ENCODE data around the gene ADIRF.
"Not testable (repeated sequence)": the region's sequence is repeated elsewhere in the genome, so short reads cannot be mapped to it uniquely, and the experiment has no call there.

ADIRF gene

DNA sequence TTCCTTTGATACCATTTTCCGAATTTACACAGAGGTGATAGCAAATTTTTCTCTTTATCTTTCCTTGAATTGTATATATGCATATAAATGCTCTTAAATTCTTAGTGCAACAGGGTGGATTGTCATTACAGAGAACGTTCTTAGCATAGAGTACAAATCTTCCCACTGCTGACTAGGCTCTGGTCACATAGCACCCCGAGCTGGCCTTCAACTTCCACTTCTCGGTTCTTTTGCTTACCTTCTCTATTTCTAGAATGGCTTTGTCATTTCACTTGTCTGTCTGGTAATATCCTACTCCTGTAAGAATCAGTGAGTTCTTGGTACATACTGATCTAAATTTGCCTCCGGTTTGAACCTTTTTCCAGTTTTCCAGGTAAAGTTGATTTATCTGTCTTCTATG is 13.4 kb downstream of the ADIRF start:
- H3K4me1 ChIP-seq (ENCODE audit: control insufficient read depth, insufficient read depth, low read length, unreplicated experiment) = peaks cover 20% of the 10 kb centered on the region
- H3K79me2 ChIP-seq (ENCODE audit: control insufficient read depth, insufficient read depth, low read length, unreplicated experiment) = no peaks in the 10 kb centered on the region
- no peaks in the 10 kb centered on the region for H3K36me3 ChIP-seq (ENCODE audit: insufficient read depth, low read length)
- no peak overlapping the region for H3K27ac ChIP-seq (ENCODE audit: low read depth, low read length)
- H2AFZ ChIP-seq (ENCODE audit: low read length, unreplicated experiment) = no peak overlapping the region
- no peaks in the 10 kb centered on the region for H3K27me3 ChIP-seq (ENCODE audit: insufficient read depth, low read length)
- H3K4me3 ChIP-seq (ENCODE audit: low read depth, low read length) = no peak overlapping the region

DNA sequence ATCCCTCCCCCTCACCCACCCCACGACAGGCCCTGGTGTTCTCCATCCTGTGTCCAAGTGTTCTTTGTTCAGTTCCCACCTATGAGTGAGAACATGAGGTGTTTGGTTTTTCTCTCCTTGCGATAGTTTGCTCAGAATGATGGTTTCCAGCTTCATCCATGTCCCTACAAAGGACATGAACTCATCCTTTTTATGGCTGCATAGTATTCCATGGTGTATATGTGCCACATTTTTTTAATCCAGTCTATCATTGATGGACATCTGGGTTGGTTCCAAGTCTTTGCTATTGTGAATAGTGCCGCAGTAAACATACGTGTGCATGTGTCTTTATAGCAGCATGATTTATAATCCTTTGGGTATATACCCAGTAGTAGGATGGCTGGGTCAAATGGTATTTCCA is 16.2 kb downstream of the ADIRF start:
- H2AFZ ChIP-seq (ENCODE audit: low read length, unreplicated experiment); H3K27me3 ChIP-seq (ENCODE audit: insufficient read depth, low read length); H3K79me2 ChIP-seq (ENCODE audit: control insufficient read depth, insufficient read depth, low read length, unreplicated experiment); H3K36me3 ChIP-seq (ENCODE audit: insufficient read depth, low read length); H3K27ac ChIP-seq (ENCODE audit: low read depth, low read length); H3K4me3 ChIP-seq (ENCODE audit: low read depth, low read length): not testable (repeated sequence)
- peaks cover 11% of the 10 kb centered on the region for H3K4me1 ChIP-seq (ENCODE audit: control insufficient read depth, insufficient read depth, low read length, unreplicated experiment)

DNA sequence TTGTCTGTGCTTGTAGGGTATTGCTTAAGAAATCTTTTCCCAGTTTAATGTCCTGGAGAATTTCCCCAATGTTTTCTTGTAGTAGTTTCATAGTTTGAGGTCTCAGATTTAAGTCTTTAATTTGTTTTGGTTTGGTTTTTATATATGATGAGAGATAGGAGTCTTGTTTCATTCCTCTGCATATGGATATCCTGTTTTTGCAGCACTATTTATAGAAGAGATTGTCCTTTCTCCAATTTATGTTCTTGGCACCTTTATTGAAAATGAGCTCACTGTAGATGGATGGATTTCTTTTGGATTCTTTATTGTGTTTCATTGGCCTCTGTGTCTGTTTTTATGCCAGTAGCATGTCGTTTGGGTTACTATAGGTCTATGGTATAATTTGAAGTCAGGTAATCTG is 20.2 kb downstream of the ADIRF start:
- Histone ChIP-seq H3K79me2 (ENCODE audit: control insufficient read depth, insufficient read depth, low read length, unreplicated experiment) (no peaks in the 10 kb centered on the region), H3K27me3 (ENCODE audit: insufficient read depth, low read length) (0 out of 2 replicates have a peak, but pooled peaks cover 3% of the 10 kb centered on the region), H3K36me3 (ENCODE audit: insufficient read depth, low read length) (no peaks in the 10 kb centered on the region), H3K4me3 (ENCODE audit: low read depth, low read length) (no peak overlapping the region), H2AFZ (ENCODE audit: low read length, unreplicated experiment) (no peak overlapping the region), H3K27ac (ENCODE audit: low read depth, low read length) (no peak overlapping the region), H3K4me1 (ENCODE audit: control insufficient read depth, insufficient read depth, low read length, unreplicated experiment) (no peaks in the 10 kb centered on the region)

GRCh38 chr10:86991362-86991761 is 23.1 kb downstream of the ADIRF start:
- not testable (repeated sequence) for H3K36me3 ChIP-seq (ENCODE audit: insufficient read depth, low read length); H3K4me1 ChIP-seq (ENCODE audit: control insufficient read depth, insufficient read depth, low read length, unreplicated experiment); H3K4me3 ChIP-seq (ENCODE audit: low read depth, low read length); H3K27me3 ChIP-seq (ENCODE audit: insufficient read depth, low read length); H2AFZ ChIP-seq (ENCODE audit: low read length, unreplicated experiment); H3K27ac ChIP-seq (ENCODE audit: low read depth, low read length); H3K79me2 ChIP-seq (ENCODE audit: control insufficient read depth, insufficient read depth, low read length, unreplicated experiment)

DNA sequence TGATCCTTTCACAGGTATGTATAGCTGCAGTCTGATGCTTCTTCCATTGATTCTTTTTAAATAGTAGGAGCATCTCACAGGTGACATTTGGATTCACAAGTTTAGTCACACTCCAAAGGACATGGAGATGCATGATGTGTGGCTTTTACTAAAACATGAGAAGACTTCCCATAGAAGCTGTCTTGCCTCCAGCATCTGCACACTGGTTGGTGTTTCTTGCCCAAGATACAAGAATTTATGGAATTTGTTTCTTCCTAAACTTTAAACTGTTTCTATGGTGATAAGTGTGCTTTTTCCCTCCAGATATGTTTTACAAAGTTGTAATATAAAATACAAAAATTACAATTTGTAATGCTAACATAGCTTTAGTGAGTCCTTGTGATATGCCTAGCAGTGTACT is 24.2 kb downstream of the ADIRF start:
- H3K27ac ChIP-seq (ENCODE audit: low read depth, low read length) = no peak overlapping the region
- H3K4me1 ChIP-seq (ENCODE audit: control insufficient read depth, insufficient read depth, low read length, unreplicated experiment) = no peaks in the 10 kb centered on the region
- H3K36me3 ChIP-seq (ENCODE audit: insufficient read depth, low read length) = no peaks in the 10 kb centered on the region
- H2AFZ ChIP-seq (ENCODE audit: low read length, unreplicated experiment) = no peak overlapping the region
- no peaks in the 10 kb centered on the region for H3K79me2 ChIP-seq (ENCODE audit: control insufficient read depth, insufficient read depth, low read length, unreplicated experiment)
- H3K4me3 ChIP-seq (ENCODE audit: low read depth, low read length) = no peak overlapping the region
- 0 out of 2 replicates have a peak, but pooled peaks cover 3% of the 10 kb centered on the region for H3K27me3 ChIP-seq (ENCODE audit: insufficient read depth, low read length)

DNA sequence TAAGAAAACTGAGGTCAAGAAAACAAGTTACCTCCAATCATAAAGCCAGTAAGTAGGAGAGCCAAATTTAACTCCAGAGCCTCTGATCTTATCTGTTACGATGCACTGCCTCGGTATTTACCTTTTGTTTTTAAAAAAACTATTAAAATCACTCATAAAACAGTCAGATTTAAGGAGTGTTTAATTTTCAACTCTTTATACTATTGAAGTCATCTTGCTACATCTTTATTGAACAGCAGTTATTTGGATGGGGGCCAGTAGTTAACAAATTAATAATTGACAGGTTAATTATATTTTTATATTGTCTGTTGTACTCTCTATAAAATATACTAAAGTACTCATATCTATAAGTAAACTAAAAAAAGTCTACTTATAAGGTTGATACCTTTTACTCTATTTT is 24.6 kb downstream of the ADIRF start:
- Histone ChIP-seq H3K36me3 (ENCODE audit: insufficient read depth, low read length) (no peaks in the 10 kb centered on the region), H3K4me3 (ENCODE audit: low read depth, low read length) (no peak overlapping the region), H3K4me1 (ENCODE audit: control insufficient read depth, insufficient read depth, low read length, unreplicated experiment) (no peaks in the 10 kb centered on the region), H3K79me2 (ENCODE audit: control insufficient read depth, insufficient read depth, low read length, unreplicated experiment) (no peaks in the 10 kb centered on the region), H3K27ac (ENCODE audit: low read depth, low read length) (no peak overlapping the region), H2AFZ (ENCODE audit: low read length, unreplicated experiment) (no peak overlapping the region), H3K27me3 (ENCODE audit: insufficient read depth, low read length) (0 out of 2 replicates have a peak, but pooled peaks cover 3% of the 10 kb centered on the region)

DNA sequence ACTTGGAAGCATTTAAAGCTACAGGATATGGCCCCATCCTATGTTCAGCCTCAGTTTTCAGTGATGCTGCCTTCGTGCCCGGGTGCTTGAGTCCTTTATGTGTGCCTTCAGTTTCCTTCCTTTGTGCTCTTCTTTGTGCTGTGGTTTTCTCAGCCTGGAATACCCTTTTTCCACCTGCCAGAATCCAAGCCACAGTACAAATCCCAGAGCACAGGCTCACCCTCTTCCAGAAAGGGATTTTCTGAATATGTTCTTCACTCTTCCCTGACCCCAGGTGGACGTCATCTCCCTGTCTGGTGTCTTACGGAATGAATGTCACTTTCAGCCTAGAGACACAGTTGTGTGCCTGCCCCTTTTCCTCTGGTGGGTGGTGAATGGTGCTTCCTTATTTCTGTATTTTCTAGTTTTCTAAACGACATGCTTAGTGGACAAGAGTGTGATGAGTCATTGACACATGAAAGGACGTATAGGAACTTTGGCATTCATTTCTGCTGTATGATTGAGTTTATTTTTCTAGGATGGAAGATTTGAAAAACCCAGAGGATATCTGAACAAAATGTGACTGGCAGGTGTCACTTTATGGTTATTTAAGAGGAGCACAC is 31.6 kb downstream of the ADIRF start:
- H3K79me2 ChIP-seq (ENCODE audit: control insufficient read depth, insufficient read depth, low read length, unreplicated experiment); H3K27ac ChIP-seq (ENCODE audit: low read depth, low read length); H3K36me3 ChIP-seq (ENCODE audit: insufficient read depth, low read length); H3K4me3 ChIP-seq (ENCODE audit: low read depth, low read length); H3K4me1 ChIP-seq (ENCODE audit: control insufficient read depth, insufficient read depth, low read length, unreplicated experiment); H3K27me3 ChIP-seq (ENCODE audit: insufficient read depth, low read length): not testable (repeated sequence)
- peak overlapping the region; percentile 7 for H2AFZ ChIP-seq (ENCODE audit: low read length, unreplicated experiment)

DNA sequence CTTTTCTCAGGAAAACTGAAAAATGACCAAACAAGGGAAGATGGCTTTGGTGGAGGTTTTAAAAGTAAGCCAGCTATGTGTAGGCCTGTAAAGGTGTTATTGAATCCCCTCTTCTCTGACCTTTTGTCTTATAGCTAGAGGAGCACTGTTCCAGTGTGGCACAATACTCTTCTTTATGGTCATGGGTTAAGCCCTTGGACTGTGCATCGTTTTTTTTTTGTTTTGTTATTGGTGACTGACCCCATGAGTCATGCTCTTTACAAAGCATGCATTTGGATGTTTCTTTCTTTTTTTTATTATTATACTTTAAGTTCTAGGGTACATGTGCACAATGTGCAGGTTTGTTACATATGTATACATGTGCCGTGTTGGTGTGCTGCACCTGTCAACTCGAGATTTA is 32.2 kb downstream of the ADIRF start:
- Histone ChIP-seq H3K4me1 (ENCODE audit: control insufficient read depth, insufficient read depth, low read length, unreplicated experiment) (peaks cover 9% of the 10 kb centered on the region), H3K27me3 (ENCODE audit: insufficient read depth, low read length) (no peaks in the 10 kb centered on the region), H3K36me3 (ENCODE audit: insufficient read depth, low read length) (no peaks in the 10 kb centered on the region), H3K79me2 (ENCODE audit: control insufficient read depth, insufficient read depth, low read length, unreplicated experiment) (no peaks in the 10 kb centered on the region), H3K4me3 (ENCODE audit: low read depth, low read length) (no peak overlapping the region), H2AFZ (ENCODE audit: low read length, unreplicated experiment) (peak overlapping the region; percentile 7), H3K27ac (ENCODE audit: low read depth, low read length) (no peak overlapping the region)

- not testable (repeated sequence) for H3K36me3 ChIP-seq (ENCODE audit: insufficient read depth, low read length); H3K4me1 ChIP-seq (ENCODE audit: control insufficient read depth, insufficient read depth, low read length, unreplicated experiment); H3K79me2 ChIP-seq (ENCODE audit: control insufficient read depth, insufficient read depth, low read length, unreplicated experiment); H2AFZ ChIP-seq (ENCODE audit: low read length, unreplicated experiment); H3K27me3 ChIP-seq (ENCODE audit: insufficient read depth, low read length); H3K4me3 ChIP-seq (ENCODE audit: low read depth, low read length); H3K27ac ChIP-seq (ENCODE audit: low read depth, low read length)
Measured at GRCh38 chr10:87007124-87007523, 38.8 kb downstream of the ADIRF start.

DNA sequence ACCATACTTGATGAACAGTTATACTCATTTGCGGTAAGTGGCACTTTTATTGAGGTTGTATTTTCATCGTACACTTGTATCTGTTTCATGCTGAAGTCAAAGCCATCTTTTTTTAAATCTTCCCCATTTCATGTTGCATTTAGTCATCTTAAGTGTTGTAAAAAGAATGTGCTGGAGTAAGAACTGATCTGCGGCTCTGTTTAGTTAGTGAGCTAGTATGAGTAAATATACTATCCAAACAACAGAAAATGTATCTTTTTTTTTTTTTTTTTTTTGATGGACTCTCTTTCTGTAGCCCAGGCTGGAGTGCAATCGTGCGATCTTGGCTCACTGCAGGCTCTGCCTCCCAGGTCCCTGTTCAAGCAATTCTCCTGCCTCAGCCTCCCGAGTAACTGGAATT is 39.4 kb downstream of the ADIRF start:
- not testable (repeated sequence) for H3K27ac ChIP-seq (ENCODE audit: low read depth, low read length)

DNA sequence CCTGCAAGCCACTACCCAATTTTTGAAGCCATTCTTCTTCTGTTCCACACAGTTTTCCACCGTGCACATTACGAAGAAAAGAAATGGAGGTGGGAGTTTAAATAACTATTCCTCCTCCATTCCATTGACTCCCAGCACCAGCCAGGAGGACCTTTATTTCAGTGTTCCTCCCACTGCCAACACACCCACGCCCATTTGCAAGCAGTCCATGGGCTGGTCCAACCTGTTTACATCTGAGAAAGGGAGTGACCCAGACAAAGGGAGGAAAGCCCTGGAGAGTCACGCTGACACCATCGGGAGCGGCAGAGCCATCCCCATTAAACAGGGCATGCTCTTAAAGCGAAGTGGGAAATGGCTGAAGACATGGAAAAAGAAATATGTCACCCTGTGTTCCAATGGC is 40.0 kb downstream of the ADIRF start:
- not testable (repeated sequence) for H3K79me2 ChIP-seq (ENCODE audit: control insufficient read depth, insufficient read depth, low read length, unreplicated experiment); H3K4me3 ChIP-seq (ENCODE audit: low read depth, low read length); H3K4me1 ChIP-seq (ENCODE audit: control insufficient read depth, insufficient read depth, low read length, unreplicated experiment); H2AFZ ChIP-seq (ENCODE audit: low read length, unreplicated experiment); H3K27ac ChIP-seq (ENCODE audit: low read depth, low read length); H3K36me3 ChIP-seq (ENCODE audit: insufficient read depth, low read length); H3K27me3 ChIP-seq (ENCODE audit: insufficient read depth, low read length)

More for the DNA sequence above, 39.4 kb downstream of the ADIRF start:
- not testable (repeated sequence) for H3K27me3 ChIP-seq (ENCODE audit: insufficient read depth, low read length); H3K36me3 ChIP-seq (ENCODE audit: insufficient read depth, low read length); H2AFZ ChIP-seq (ENCODE audit: low read length, unreplicated experiment); H3K4me1 ChIP-seq (ENCODE audit: control insufficient read depth, insufficient read depth, low read length, unreplicated experiment); H3K79me2 ChIP-seq (ENCODE audit: control insufficient read depth, insufficient read depth, low read length, unreplicated experiment); H3K4me3 ChIP-seq (ENCODE audit: low read depth, low read length)
